Glomerular visceral epithelial cell (primary cell): ENCODE results near the gene PTPRK.
A peak's percentile ranks its signal among the peaks of the same experiment; 100 is the strongest.

Experiments
- DNase-seq: peaks from one replicate; pipeline ENCODE4 v3.0.0-alpha.2; 2016; ENCODE audit errors: extremely low spot score

PTPRK gene

GRCh38 chr6:128343706-128344105 is 176.7 kb downstream of the PTPRK start:
- no peak for DNase-seq

- no peak for DNase-seq
Measured at GRCh38 chr6:128339635-128340450, 180.6 kb downstream of the PTPRK start.

DNA sequence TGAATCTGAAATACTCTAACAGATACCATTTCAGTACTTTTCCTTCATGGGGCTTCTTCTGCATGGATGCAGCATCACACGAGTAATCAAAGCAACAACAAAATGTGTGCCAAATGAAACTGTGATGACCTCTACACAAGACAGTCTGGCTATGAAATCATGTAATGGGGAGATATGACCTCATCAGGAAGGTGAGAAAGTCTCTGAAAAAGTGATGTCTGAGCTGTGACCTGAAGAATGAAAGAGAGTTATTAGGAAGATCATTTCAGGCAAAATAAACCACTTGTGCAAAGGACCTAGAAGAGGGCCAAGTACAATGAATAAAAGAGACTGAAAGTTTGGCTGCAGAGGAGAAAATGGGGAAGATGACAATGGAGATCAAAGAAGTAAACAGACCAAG is 182.8 kb downstream of the PTPRK start:
- DNase-seq = no peak

GRCh38 chr6:128336436-128337095 is 183.8 kb downstream of the PTPRK start:
- DNase-seq = no peak

- no peak for DNase-seq
Measured at GRCh38 chr6:128335963-128336362, 184.4 kb downstream of the PTPRK start.

DNA sequence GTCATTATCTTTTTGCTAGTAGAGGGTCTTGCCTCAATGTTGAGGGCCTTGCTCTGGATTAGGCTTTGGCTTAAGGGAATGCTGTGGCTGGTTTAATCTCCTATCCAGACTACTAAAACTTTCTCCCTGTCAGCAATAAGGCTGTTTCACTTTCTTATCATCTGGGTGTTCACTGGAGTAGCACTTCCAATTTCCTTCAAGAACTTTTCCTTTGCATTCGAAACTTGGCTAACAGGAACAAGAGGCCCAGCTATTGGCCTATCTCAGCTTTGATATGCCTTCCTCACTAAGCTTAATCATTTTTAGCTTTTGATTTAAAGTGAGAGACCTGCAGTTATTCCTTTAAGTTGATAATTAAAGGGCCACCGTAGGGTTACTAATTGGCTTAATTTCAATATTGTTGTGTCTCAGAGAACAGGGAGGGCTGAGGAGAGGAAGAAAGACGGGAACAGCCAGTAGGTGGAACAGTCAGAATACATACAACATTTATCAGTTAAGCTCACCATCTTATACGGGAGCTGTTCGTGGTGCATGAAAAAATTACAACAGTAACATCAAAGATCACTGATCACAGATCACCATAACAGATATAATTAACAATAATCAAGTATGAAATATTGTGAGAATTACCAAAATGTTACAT is 186.7 kb downstream of the PTPRK start:
- DNase-seq = no peak

DNA sequence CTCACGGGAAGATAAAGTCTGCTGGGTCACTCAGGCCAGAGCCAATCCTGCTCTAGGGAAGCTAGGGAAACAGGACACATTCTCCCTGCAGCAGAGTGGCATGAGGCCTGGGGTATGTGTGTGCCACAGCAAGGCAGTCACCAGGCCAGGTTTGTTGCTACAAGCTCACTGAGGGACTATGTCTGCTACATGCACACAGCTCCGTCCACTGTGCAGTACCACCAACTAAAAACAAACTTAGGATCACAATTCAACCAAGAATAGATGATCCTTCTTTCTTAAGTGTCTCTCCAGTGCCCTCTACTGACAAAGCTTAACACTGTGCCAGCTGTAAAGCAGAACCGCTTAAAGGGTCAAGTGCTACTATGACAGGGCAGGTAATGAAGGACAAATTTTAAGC is 192.5 kb downstream of the PTPRK start:
- no peak for DNase-seq

- DNase-seq = no peak
Measured at GRCh38 chr6:128323011-128323410, 197.4 kb downstream of the PTPRK start.

- no peak for DNase-seq
Measured at GRCh38 chr6:128319946-128320345, 200.5 kb downstream of the PTPRK start.

- no peak for DNase-seq
Measured at GRCh38 chr6:128319157-128319556, 201.2 kb downstream of the PTPRK start.

GRCh38 chr6:128316258-128316929 is 204.0 kb downstream of the PTPRK start:
- no peak for DNase-seq

DNA sequence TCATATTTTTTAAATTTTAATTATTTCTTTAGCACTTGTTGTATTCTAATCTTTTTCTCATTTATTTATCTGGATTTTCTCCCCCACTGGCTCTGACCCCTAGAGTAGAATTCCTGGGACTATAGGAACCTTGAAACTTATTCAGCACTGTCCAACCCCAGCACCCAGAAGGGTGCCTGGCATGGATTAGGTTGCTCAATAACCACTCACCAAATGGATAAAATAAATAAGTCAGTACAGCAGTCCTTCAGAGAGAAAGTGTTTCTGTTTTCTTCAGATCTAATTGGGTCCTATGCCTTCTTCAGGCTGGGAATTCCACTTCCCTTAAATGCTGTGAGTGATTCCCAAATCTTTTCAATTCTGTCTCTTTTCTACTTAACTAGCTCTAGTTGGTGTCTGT is 206.2 kb downstream of the PTPRK start:
- DNase-seq = no peak

GRCh38 chr6:128311944-128312570 is 208.3 kb downstream of the PTPRK start:
- no peak for DNase-seq

DNA sequence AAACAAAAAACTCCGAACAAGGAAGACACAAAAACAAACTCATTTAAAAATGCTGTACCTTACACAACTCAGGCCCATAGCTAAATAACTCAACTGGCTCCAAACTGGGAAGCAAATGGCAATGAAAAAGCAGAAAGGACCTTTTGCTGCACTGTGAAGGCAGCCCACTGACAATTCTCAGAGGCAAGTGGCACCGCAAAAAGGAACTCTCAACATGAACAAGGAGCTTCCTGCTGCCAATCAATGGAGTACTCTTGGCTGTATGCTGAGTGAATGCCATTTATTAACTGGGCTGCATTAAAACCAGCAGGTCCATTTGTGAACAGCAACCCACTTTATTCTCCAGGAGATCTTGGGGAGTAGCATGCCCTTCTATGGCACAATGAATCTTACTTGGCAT is 209.9 kb downstream of the PTPRK start:
- DNase-seq = no peak

- no peak for DNase-seq
Measured at GRCh38 chr6:128307671-128308070, 212.7 kb downstream of the PTPRK start.

DNA sequence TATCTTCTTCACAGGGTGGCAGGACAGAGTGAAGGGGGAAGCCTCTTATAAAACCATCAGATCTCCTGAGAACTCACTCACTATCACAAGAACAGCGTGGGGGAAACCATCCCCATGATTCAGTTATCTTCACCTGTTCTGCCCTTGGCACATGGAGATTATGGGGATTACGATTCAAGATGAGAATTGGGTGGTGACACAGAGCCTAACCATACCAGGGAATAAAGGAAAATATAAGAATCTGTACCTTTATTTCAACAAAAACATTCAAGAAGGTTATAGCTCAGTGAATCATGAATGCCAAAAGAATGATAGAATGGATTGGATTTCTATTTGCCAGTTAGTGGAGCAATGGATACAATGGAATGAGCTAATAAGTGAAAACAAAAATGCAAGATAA is 214.4 kb downstream of the PTPRK start:
- no peak for DNase-seq

GRCh38 chr6:128305228-128305627 is 215.2 kb downstream of the PTPRK start:
- DNase-seq = no peak

DNA sequence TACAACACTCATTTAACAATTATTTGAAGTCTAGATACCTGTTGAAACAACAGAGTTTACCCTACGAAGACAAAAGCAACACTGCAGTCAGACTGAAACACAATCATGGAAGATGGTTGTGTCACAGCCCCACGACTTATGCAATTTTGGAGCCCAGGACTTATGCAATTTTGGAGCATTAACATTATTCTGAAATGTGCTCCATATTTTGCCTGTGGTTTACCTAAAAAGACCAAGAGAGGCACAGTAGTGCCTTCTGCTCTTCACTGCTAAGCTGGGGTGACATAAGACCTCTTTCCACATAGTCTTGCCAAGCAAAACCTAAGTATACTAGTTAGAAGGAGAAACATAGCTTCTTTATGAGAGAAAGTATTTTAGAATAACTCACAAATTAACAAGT is 216.5 kb downstream of the PTPRK start:
- DNase-seq = no peak

DNA sequence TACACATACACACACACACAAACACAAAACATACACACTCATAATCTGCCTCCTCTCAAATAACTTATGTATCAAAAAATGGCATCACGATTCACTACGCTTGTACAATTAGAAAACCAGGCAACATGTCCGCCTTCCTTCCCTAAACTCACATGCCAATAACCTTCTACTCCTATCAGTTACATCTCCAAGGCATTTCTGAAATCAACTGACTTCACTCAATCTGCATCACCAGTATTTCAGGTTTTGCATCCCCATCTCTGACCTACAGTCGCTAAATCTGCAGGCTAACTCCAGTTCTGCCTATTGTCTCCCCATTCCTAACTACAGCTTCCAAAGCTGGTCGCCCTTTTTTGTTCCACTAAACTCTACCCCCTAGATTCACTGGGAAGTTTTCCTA is 217.5 kb downstream of the PTPRK start:
- no peak for DNase-seq

DNA sequence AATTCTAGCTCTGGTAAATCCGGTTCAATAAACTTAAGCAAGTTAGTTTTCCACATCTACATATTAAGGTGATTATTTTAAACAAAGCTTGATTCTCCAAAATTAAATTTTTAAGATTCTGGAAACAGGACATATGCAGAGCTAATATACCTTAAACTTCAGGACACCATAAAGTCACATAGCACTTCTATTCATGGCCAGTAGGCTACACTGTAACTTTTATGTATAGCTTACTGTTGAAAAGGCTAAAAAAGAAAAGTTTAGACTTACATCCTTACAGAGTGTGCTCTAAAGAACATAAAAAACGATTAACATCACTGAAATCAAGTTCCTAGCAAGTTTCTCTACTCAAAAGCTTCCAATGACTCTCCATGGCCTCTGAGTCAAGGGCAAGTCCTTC is 224.7 kb downstream of the PTPRK start:
- no peak for DNase-seq

- peak; percentile 28 for DNase-seq
Measured at GRCh38 chr6:128290221-128290620, 230.2 kb downstream of the PTPRK start.

DNA sequence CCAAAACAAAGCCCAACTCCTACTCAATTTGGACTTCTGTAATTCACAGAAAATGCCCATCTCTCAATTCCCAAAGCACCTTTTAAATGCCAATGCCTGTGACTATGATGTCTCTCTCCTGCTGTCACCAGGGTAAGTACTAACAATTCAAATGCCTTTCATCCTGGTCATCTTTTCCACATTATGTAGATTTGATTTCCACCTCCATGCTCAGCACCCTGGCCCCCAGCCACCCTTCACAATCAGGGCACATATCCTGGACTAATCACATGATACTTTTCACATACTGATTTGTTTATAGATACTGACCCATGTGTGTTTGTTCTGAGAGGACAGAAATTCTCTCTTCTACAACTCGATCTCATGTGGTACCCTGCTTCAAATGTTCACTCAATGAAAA is 236.3 kb downstream of the PTPRK start:
- no peak for DNase-seq
